Mammary epithelial cell (primary cell): ENCODE measurements around the gene BBC3.

Source experiments
- EZH2 ChIP-seq: IDR thresholded peaks from 2 replicates; pipeline ENCODE4 v1.6.1; 2012; ENCODE audit warnings: low read length, inconsistent platforms, borderline replicate concordance
- TF ChIP-seq, protein P1 (sequence below), 2 donors: IDR thresholded peaks in 1 of 2; conservative IDR thresholded peaks in 1 of 2; 2 replicates each; pipeline ENCODE4 v1.5.1; 2011 to 2012; ENCODE audit warnings: inconsistent platforms in 2 of 2, low read length in 2 of 2, mild to moderate bottlenecking in 2 of 2, control low read depth in 1 of 2, low read depth in 1 of 2; ENCODE audit not compliant: insufficient read depth in 1 of 2; ENCODE audit errors: extremely low read depth in 1 of 2

DNA sequence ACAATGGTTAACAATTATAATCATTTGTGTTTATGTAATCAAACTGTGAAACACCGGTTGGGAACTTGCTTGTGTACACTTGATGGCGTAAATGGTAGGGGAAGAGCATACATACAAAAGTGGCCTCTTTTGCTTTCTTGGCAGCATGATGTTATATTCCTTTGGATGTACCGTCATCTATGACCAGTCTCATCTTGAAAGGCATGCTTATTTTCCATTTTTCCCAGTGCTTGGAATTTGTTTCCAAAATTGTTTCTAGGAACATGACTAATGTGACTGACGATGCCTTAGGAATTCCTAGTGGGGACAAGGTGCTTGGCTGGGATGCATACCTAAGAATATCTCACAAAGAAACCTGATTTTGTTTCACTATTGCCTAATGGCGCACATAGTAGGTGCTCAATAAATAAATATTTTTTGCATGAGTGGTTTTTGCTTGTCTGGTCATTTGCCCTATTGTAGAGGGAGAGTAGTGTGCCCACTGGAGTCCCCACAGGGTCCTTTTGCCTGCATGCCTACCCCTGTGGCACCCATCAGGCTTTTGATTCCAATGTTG lies 54.9 kb downstream of the BBC3 start:
- TF ChIP-seq, protein P1, sequence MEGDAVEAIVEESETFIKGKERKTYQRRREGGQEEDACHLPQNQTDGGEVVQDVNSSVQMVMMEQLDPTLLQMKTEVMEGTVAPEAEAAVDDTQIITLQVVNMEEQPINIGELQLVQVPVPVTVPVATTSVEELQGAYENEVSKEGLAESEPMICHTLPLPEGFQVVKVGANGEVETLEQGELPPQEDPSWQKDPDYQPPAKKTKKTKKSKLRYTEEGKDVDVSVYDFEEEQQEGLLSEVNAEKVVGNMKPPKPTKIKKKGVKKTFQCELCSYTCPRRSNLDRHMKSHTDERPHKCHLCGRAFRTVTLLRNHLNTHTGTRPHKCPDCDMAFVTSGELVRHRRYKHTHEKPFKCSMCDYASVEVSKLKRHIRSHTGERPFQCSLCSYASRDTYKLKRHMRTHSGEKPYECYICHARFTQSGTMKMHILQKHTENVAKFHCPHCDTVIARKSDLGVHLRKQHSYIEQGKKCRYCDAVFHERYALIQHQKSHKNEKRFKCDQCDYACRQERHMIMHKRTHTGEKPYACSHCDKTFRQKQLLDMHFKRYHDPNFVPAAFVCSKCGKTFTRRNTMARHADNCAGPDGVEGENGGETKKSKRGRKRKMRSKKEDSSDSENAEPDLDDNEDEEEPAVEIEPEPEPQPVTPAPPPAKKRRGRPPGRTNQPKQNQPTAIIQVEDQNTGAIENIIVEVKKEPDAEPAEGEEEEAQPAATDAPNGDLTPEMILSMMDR (conservative IDR thresholded peaks at IDR 0.05 in 1 of 2, IDR thresholded peaks at IDR 0.05 in 1 of 2; ENCODE audit: extremely low read depth in 1 of 2, insufficient read depth in 1 of 2, low read depth in 1 of 2, low read length in 2 of 2): no peak
- no peak for TF ChIP-seq EZH2
